HG03571 (cell line): ENCODE measurements around the gene WNT3A.

Experiments
- ATAC-seq: cut with Tn5 transposase; IDR thresholded peaks from one replicate; pipeline ENCODE4 v1.9.1; 2021; ENCODE audit not compliant: unreplicated experiment

WNT3A gene

GRCh38 chr1:228047183-228047466 lies 40.3 kb downstream of the WNT3A start:
- ATAC-seq, result no peak

DNA sequence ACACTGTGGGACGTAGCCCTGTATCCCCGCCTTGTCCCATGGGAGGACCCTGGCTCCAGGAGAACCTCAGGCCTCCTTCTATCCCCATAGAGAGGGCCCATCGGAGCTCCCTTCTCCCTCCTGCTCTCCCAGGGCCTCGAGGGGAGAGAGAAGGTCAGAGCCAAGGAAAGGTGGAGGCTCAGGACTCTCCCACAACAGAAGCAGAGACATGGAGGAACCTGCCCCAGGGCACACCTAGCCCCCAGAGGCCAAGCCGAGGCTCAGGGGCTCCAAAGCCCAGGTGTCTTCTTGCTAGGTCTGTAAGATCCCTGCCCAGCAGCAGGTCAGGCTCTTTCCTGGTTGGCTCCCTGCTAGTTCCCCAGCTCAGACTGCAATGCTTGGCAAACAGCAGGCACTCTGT lies 41.3 kb downstream of the WNT3A start:
- no peak for ATAC-seq

DNA sequence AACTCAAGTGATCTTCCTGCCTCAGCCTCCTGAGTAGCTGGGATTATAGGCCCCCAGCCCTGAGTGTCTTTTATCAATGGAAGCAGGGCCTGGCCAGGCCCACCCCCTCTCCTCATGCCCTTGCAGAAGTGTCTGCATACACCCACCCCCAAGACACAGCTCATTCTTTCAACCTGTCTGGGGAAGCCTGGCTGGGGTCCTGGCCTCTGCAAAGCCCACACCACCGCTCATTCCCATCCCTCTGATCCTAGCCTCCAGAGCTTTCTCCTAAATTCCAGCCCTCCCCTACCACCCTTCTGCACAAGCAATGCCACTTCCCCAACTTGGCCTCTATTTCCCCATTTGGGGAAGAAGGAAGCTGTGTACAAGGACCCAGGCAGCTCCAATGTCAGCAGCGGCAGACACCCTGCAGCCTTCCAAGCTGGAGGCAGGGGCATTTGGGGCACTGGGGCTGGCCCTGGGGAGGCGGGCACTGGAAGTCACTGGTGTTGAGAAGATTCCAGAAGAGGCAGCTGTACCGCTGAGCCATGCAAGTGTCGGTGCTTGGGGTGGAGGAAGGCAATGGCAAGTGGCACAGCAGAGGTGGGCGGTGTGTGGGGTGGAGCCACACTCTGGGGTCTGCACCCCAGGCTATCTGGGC lies 42.0 kb downstream of the WNT3A start:
- no peak for ATAC-seq

DNA sequence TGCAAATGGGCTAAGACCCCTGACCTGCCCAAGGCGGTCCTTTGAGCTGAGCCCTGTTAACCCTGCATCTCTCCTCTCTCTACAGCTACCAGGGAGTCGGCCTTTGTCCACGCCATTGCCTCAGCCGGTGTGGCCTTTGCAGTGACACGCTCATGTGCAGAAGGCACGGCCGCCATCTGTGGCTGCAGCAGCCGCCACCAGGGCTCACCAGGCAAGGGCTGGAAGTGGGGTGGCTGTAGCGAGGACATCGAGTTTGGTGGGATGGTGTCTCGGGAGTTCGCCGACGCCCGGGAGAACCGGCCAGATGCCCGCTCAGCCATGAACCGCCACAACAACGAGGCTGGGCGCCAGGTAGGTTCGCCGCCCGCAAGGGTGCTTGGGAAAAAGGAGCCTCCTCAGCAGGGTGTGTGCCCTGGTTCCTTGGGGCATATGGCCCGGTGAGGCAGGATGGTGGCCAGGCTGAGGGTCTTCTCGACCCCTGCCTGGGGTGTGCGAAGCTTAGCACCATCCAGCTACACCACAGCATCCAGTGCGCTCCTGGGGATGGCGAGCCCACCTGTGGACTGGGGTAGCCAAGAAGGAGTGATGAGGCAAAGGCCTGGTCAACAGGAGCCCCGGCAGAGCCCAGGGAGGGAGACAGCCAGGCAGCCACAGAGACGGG lies 43.9 kb downstream of the WNT3A start:
- ATAC-seq, result no peak

- ATAC-seq, result no peak
Measured at GRCh38 chr1:228058172-228058948, 51.6 kb downstream of the WNT3A start.

GRCh38 chr1:228058949-228059633 lies 52.3 kb downstream of the WNT3A start:
- ATAC-seq, result no peak

DNA sequence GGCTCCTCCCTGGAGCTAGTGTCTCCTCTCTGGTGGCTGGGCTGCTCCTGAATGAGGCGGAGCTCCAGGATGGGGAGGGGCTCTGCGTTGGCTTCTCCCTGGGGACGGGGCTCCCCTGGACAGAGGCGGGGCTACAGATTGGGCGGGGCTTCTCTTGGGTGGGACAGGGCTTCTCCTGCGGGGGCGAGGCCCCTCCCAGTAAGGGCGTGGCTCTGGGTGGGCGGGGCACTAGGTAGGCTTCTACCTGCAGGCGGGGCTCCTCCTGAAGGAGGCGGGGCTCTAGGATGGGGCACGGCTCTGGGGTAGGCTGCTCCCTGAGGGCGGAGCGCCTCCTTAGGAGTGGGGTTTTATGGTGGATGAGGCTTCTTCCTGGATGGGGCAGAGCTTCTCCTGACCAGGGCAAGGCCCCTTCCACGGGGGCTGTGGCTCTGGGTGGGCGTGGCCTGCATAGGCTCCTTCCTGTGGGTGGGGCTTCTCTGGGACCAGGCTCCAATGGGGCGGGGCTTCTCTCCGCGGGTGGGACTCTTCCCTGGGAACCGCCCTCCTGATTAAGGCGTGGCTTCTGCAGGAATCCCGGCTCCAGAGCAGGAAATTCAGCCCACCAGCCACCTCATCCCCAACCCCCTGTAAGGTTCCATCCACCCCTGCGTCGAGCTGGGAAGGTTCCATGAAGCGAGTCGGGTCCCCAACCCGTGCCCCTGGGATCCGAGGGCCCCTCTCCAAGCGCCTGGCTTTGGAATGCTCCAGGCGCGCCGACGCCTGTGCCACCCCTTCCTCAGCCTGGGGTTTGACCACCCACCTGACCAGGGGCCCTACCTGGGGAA lies 53.0 kb downstream of the WNT3A start:
- no peak for ATAC-seq

- no peak for ATAC-seq
Measured at GRCh38 chr1:228060458-228061190, 53.8 kb downstream of the WNT3A start.

DNA sequence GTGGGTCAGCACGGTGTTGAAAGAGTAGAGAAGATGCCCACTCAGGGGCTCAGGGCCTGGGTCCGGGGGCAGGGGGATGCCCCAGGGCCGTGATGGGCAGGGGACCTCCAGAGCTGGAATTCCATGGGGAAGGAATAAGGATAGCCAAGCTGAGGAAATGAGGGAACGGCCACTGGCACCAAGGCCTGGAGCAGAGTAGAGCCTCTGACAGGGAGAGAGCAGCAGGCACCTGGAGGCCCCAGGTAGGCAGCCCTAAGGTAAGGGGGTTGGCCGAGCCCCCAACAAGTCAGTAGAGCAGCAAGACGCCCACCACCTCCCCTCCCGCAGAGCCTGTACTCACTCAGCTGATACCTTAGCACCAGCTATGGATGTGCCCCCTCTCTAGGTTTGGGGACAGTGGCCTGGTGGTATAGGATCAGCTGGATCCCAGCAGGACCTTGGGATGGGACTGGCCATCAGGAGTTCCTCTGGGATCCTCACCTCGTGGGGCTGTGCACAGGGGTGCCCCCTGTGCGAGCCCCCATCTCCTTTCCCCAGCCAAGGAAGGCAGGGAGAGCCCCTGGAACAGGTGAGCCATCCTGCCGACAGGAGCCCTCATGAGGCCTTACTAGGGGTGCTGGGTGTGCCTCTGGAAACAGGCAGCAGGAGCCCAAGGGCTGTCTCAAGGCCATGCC lies 54.8 kb downstream of the WNT3A start:
- no peak for ATAC-seq

DNA sequence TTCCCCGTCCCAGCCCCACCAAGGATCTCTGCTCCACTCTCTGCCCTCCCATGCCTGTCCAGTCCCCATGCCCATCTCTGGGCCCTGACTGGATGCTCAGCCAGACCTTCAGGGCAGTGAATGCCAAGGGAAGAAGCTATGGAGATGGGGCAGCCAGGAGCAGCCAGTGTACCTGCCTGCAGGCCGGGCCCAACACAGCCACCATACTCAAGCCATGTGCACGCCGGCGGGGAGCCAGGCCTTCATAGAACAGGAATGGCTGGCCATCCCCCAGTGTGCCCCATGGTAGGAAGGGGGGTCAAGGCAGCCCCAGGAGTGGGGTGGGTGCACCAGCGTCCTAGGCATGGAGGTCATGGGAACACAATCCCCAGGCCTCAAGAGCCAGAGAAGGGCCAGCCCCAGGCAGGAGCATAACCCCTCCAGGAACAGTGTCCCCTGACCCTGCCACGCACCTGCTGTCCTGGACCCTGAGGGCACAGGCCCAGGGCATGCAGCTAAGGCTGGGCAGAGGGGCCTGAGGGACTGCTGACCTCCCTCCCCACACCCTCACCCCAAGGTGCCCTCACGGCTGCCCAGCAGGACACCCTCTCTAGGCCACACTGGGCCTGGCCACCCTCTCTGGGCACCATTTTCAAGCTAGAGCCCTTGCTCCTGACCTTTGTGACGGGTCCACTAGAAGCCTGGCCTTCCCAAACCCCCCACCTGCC lies 55.4 kb downstream of the WNT3A start:
- no peak for ATAC-seq

GRCh38 chr1:228062812-228063211 lies 56.0 kb downstream of the WNT3A start:
- ATAC-seq, result no peak

- no peak for ATAC-seq
Measured at GRCh38 chr1:228063251-228064191, 56.7 kb downstream of the WNT3A start.

GRCh38 chr1:228064296-228064695 lies 57.5 kb downstream of the WNT3A start:
- ATAC-seq, result no peak

DNA sequence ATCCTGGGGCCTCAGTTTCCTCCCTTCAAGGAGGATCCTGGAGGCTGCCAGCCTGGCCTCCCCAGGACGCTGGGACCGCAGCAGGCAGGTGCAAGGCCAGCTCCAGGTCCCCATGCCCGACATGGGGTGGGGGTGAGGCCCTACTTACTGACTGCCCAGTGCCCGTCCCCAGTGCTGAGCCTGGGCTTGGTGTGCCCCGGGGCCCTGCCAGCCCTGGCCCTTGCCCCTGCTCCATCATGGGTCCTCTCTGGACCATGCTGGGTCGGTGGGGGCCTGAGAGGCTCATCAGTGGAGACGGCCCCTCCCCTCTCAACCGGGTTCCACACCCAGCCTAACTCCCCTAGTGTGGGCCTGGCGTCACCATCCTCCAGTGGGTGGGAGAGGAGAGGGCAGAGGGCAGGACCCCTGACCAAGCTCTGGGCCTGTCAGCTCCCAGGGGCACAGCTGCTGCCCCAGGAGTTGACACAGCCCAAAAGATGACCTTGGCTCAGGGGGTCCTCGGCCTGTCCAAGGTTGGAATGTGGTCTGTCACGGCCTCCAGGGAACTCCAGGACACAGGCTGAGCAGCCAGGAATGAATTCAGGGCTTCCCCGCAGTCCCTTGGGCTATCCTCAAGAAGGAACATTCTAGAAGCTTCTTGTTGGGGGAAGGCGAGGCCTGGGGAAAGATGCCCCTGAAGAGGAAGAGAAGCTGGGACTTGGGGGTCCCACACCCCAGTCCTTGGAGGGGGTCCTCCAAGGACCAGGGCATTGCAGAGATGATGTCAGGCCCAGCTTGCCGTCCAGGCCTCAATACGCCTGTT lies 58.1 kb downstream of the WNT3A start:
- no peak for ATAC-seq

DNA sequence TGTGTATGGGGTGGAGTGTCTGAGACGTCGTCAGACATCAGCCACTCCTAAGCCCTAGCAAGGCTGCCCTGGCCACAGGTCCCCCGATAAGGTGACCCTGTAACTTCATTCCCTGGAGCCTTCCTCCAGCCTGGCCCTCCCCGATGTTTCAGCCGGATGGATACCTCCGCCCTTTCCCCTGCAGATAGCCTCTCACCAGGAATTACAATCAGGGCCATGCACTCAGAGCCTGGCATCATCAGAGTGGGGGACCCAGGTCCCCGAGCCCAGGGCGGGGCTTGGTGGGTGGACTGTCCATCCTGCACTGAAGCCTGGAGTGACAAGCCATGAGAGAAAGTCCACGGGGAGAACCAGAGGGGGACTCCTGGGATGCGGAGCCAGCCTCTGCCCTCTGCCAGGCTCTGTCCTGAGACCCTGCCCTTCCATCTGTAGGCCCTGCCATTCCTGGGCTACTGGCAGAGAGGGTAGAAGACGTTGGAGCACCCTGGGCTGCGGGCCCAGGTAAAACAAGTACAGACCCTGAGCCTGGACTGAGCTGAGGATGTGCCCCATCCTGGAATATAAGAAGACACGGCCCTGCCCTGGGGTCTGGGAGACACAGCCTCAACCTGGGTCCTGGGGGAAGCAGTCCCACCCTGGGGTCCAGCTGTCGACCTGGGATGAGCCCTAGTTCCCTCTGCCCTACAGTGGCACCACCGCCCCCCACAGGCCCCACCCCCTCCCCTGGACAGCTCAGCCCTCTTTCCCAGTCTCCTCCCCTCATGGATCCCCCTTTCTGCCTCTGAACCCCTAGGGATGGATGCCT lies 58.9 kb downstream of the WNT3A start:
- no peak for ATAC-seq

DNA sequence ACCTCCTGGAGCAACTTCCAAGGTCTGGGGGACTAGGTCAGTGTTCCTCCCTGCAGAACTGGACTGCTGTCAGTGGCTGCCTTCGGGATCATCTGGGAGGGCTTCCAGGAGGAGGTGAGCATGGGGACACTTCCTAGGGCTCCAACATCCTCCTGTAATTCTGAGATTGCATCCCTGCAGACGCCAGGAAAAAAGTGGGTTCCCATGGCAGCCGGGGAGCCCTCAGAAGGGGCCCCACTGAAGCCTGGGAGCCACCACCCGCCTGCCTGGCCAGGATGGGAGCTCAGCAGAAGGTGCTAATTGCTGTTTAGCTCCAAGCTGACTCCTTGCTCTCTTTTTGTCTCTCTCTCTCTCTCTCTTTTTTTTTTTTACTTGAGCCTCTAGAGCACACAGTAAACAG lies 59.6 kb downstream of the WNT3A start:
- no peak for ATAC-seq
